Uterus (tissue), 4 donors: ENCODE results near the gene PDIA6. TPM values are rescaled to one million over a fixed set of nuclear protein-coding genes. Genes with fewer than 3 reads are reported as not detected.
"Not testable (repeated sequence)": the region's sequence is repeated elsewhere in the genome, so short reads cannot be mapped to it uniquely, and the experiment has no call there.

ENCODE experiments used
- DNase-seq, 2 donors: peaks; one replicate each; pipeline ENCODE4 v3.0.0-alpha.2; 2019 to 2020
- H3K27ac ChIP-seq, 2 donors: fragments of 200-600 bp; sonication (generic); 1 replicate in 1 of 2; 2 replicates in 1 of 2; pipeline ENCODE4 v1.5.1; 2016 to 2018
- H3K27me3 ChIP-seq, 2 donors: fragments of 200-600 bp; sonication (generic); one replicate each; pipeline ENCODE4 v1.5.1; 2018 to 2019; ENCODE audit warnings: control low read depth in 1 of 2
- H3K36me3 ChIP-seq, 2 donors: fragments of 200-600 bp; sonication (generic); one replicate each; pipeline ENCODE4 v1.5.1; 2019; ENCODE audit warnings: control low read depth in 1 of 2
- H3K4me1 ChIP-seq, 2 donors: fragments of 200-600 bp; sonication (generic); one replicate each; pipeline ENCODE4 v1.5.1; 2018 to 2019; ENCODE audit warnings: control low read depth in 1 of 2
- H3K4me3 ChIP-seq, 2 donors: fragments of 200-600 bp; sonication (generic); 1 replicate in 1 of 2; 2 replicates in 1 of 2; pipeline ENCODE4 v1.5.1; 2018 to 2019; ENCODE audit warnings: mild to moderate bottlenecking in 1 of 2
- H3K9me3 ChIP-seq, 2 donors: fragments of 200-600 bp; sonication (generic); one replicate each; pipeline ENCODE4 v1.5.1; 2019; ENCODE audit warnings: control low read depth in 1 of 2
- POLR2A ChIP-seq, 2 donors: fragments of 450-650 bp; IDR thresholded peaks; one replicate each; pipeline ENCODE4 v1.6.1; 2016; ENCODE audit warnings: antibody characterized with exemption in 2 of 2, mild to moderate bottlenecking in 1 of 2, moderate library complexity in 1 of 2
- intact Hi-C: fragments of 100-400 bp; cut with DNase I; formaldehyde crosslinking; loops from one replicate; pipeline ENCODE4 v1.15.1; 2023; ENCODE audit warnings: low total_unique reads
- total RNA-seq, 4 donors: library from RNA; depleted of rRNA in 3 of 4; stranded (reverse); fragments of >200 nt in 3 of 4; gene quantifications; one replicate each; pipeline versions ENCODE4 v1.1.0 to v1.2.4, GENCODE V29; 2014 to 2023
- TF ChIP-seq, protein P1 (sequence below), 4 experiments: fragments of 200-600 bp in 2 of 4; fragments of 450-650 bp in 2 of 4; sonication (generic) in 2 of 4; IDR thresholded peaks; one replicate each; pipeline ENCODE4 v1.5.1; 2016 to 2019; ENCODE audit warnings: antibody characterized with exemption in 4 of 4, mild to moderate bottlenecking in 2 of 4, moderate library complexity in 1 of 4
- donor health status: DM: yes; HTN: yes; CAD: no.

PDIA6 gene
- total RNA-seq, 4 donors from 2014 or later: 53.0 to 257 (median 89.0) TPM

DNA sequence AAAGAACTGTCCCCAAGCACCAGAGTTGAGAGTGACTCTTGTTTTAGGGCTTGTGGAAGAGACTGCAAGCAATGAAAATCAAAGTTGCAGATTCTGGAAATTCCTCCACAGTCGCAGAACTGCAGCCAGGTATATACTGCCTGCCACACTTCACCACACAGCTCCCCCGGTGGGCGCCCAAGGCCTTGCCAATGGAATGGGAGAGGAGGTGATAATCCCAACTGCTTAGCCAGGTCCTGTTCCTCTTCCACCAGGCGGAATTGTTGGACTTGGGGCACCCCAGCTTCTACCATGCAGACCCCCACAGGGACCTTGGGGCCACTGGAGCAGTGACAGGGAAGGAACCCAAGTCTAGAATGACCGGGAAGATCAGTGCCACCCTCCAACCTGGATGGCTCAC, 4.8 kb upstream of the PDIA6 start:
- Histone ChIP-seq H3K4me3 (no peak overlapping the region), H3K9me3 (no peaks in the 10 kb centered on the region), H3K27me3 (no peaks in the 10 kb centered on the region), H3K4me1 (no peaks in the 10 kb centered on the region), H3K36me3 (no peaks in the 10 kb centered on the region), H3K27ac (no peak overlapping the region)
- TF ChIP-seq, protein P1, sequence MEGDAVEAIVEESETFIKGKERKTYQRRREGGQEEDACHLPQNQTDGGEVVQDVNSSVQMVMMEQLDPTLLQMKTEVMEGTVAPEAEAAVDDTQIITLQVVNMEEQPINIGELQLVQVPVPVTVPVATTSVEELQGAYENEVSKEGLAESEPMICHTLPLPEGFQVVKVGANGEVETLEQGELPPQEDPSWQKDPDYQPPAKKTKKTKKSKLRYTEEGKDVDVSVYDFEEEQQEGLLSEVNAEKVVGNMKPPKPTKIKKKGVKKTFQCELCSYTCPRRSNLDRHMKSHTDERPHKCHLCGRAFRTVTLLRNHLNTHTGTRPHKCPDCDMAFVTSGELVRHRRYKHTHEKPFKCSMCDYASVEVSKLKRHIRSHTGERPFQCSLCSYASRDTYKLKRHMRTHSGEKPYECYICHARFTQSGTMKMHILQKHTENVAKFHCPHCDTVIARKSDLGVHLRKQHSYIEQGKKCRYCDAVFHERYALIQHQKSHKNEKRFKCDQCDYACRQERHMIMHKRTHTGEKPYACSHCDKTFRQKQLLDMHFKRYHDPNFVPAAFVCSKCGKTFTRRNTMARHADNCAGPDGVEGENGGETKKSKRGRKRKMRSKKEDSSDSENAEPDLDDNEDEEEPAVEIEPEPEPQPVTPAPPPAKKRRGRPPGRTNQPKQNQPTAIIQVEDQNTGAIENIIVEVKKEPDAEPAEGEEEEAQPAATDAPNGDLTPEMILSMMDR (IDR thresholded peaks at IDR 0.05): peak in 1 of 4 experiments; percentile 4
- TF ChIP-seq POLR2A (IDR thresholded peaks at IDR 0.05): no peak
- DNase-seq: no peak
- intact Hi-C loops: no loop called here

DNA sequence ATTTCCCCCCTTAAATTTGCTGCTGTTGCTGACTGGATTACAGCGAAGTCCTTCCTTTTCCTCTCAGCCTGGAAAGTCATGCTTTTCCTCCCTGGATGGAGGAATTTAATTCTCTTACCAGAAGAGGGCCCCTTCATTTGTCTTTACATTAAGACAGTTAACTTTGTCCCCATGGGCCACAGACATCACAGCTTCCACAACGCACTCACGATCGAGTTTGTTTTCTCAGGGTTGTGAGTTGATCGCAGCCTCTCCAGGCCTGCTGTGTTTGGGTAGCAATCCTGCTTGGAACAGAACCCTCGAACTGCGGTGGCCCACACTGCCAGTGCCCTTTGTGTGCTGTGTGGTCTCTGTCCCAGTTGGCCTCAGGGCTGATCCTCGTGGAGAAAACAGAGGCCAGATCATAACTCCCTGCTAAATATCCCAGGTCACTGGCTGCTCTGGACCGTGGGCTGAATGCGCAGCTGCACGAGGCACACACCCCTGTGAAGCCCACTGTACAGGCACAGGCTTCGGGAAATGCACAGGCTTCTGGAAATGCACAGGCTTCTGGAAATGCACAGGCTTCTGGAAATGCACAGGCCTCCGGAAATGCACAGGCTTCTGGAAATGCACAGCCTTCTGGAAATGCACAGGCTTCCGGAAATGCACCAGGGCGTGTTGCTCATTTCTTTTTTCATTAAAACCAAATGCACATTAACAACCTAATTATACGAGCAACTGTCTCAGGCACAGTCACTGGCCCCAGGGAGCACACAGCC, 2.2 kb upstream of the PDIA6 start:
- no peak overlapping the region for H3K27ac ChIP-seq
- no peak overlapping the region for H3K4me3 ChIP-seq
- H3K27me3 ChIP-seq: no peaks in the 10 kb centered on the region
- no peak for DNase-seq
- no peaks in the 10 kb centered on the region for H3K9me3 ChIP-seq
- intact Hi-C loops: no loop called here
- no peaks in the 10 kb centered on the region for H3K36me3 ChIP-seq
- TF ChIP-seq POLR2A (IDR thresholded peaks at IDR 0.05): no peak
- TF ChIP-seq, protein P1 (IDR thresholded peaks at IDR 0.05): no peak
- H3K4me1 ChIP-seq: no peaks in the 10 kb centered on the region

DNA sequence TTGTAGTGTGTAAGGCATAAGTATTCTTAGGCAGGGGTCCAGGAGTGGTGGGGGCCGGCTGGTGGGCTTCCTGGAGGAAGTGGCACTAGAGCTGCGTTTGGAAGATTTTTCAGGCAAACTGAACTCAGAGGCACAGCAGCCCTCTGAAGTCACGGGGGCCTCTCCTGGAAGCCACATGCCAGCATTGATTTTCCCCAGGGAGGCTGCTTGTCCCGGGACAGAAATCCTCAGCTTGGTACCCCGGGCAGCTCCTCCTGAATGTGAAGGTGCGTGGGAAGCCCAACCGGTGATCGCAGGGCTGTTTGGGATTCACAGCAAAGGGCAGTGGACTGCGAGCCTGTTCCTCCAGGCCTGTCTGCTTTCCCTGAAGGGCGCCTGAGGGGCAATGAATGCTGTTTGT, 1.6 kb upstream of the PDIA6 start:
- H3K27ac ChIP-seq: no peak overlapping the region
- no peak for DNase-seq
- H3K27me3 ChIP-seq: no peaks in the 10 kb centered on the region
- intact Hi-C loops: no loop called here
- TF ChIP-seq, protein P1 (IDR thresholded peaks at IDR 0.05): no peak
- TF ChIP-seq POLR2A (IDR thresholded peaks at IDR 0.05): no peak
- no peak overlapping the region for H3K4me3 ChIP-seq
- H3K36me3 ChIP-seq: no peaks in the 10 kb centered on the region
- no peaks in the 10 kb centered on the region for H3K9me3 ChIP-seq
- H3K4me1 ChIP-seq: no peaks in the 10 kb centered on the region

DNA sequence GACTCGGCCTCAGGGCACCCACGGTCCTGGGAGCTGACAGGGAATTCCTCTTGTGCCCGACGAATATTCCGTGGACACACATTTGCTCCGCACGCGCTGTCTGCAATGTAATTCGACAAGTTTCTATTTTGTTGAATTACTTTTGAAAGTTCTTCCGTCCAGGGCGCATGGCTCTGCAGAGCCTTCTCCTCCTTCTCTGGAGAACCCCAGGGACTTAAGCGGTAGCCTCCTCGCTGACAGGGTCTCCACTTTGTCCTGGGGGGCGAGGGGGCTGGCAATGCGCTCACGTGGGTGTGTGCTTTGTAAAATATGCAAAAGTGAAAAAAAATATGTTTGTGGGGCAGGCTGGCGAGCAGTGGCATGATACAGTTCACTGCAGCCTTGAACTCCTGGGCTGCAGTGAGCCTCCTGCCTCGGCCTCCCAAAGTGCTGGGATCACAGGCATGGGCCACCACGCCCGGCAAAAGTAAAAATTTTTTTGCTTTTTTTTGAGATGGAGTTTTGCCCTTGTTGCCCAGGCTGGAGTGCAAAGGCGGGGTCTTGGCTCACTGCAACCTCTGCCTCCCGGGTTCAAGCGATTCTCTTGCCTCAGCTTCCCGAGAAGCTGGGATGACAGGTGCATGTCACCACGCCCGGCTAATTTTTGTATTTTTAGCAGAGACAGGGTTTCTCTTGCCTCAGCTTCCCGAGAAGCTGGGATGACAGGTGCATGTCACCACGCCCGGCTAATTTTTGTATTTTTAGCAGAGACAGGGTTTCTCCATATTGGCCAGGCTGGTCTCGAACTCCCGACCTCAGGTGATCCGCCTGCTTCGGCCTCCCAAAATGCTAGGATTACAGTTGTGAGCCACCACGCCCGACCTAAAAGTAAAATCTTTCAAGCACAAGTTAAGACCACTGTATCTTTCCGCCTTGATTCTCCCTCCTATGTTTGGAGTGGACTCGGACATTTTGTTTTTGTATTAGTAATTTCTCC, 866 bp upstream of the PDIA6 start:
- peak overlapping the region; percentile 68 to 78 for H3K27ac ChIP-seq
- DNase-seq, intact Hi-C loops, H3K36me3 ChIP-seq, H3K4me1 ChIP-seq, H3K27me3 ChIP-seq, H3K9me3 ChIP-seq: not testable (repeated sequence)
- peak overlapping the region; percentile 49 to 56 for H3K4me3 ChIP-seq

DNA sequence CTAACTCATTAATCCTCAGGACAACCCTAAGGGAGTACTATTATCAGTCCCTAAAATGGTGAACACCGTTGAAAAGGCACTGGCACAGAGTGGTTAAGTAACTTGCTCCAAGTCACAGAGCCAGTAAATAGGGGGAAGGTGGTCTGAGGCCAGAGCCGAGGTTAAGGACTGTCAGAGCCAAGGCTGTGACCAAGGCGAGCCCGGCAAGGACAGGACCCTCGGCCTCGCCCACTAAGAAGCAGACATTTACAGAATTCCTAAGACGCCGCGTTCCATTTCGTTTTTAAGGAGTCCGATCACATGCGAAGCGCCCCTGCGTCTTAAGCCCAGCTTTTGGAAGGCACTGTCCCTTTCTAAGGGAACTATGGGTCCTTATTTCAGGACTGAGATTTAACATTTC, 1.1 kb downstream of the PDIA6 start:
- Histone ChIP-seq H3K27me3 (no peaks in the 10 kb centered on the region), H3K27ac (peak overlapping the region; percentile 78 to 91), H3K9me3 (no peaks in the 10 kb centered on the region), H3K36me3 (no peaks in the 10 kb centered on the region), H3K4me3 (peak overlapping the region; percentile 56 to 61), H3K4me1 (no peaks in the 10 kb centered on the region)
- intact Hi-C loops: no loop called here
- TF ChIP-seq, protein P1 (IDR thresholded peaks at IDR 0.05): no peak
- no peak for TF ChIP-seq POLR2A (IDR thresholded peaks at IDR 0.05)
- DNase-seq: no peak
